Measurements from ENCODE around the gene FCHO2. TPM values are rescaled to one million over a fixed set of nuclear protein-coding genes. Genes with fewer than 3 reads are reported as not detected.

Gene FCHO2, protein sequence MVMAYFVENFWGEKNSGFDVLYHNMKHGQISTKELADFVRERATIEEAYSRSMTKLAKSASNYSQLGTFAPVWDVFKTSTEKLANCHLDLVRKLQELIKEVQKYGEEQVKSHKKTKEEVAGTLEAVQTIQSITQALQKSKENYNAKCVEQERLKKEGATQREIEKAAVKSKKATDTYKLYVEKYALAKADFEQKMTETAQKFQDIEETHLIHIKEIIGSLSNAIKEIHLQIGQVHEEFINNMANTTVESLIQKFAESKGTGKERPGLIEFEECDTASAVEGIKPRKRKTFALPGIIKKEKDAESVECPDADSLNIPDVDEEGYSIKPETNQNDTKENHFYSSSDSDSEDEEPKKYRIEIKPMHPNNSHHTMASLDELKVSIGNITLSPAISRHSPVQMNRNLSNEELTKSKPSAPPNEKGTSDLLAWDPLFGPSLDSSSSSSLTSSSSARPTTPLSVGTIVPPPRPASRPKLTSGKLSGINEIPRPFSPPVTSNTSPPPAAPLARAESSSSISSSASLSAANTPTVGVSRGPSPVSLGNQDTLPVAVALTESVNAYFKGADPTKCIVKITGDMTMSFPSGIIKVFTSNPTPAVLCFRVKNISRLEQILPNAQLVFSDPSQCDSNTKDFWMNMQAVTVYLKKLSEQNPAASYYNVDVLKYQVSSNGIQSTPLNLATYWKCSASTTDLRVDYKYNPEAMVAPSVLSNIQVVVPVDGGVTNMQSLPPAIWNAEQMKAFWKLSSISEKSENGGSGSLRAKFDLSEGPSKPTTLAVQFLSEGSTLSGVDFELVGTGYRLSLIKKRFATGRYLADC
- total RNA-seq (2021; fragmentation: NEBNext Ultra II Directional; extraction: Animal tissue kit (Norgen Biotek cat#: 25700)), result 13.8 and 15.7 TPM in 2 replicates
- polyA plus RNA-seq (2011; rRNA removed), result 4.3 and 5.9 TPM in 2 replicates
- 3.8 TPM for polyA plus RNA-seq (2011; cell fraction: cytosol; rRNA removed)
- polyA plus RNA-seq (2011; cell fraction: nucleus; rRNA removed), result 8.5 TPM
- 5.0 to 6.4 TPM (median 5.6 TPM) in 4 replicates for polyA plus RNA-seq (2012, experiment 1 of 2)
- polyA plus RNA-seq (2012, experiment 2 of 2), result 0.41 TPM
- 6.3 TPM for polyA plus RNA-seq (2013, experiment 1 of 2)
- polyA plus RNA-seq (2013, experiment 2 of 2), result 6.0 TPM
- 17.8 and 21.3 TPM in 2 replicates for polyA minus RNA-seq (2011; rRNA and poly(A)+ RNA removed)
- 8.5 TPM for polyA minus RNA-seq (2011; cell fraction: cytosol; rRNA and poly(A)+ RNA removed)
- 18.8 TPM for polyA minus RNA-seq (2011; cell fraction: nucleus; rRNA and poly(A)+ RNA removed)
- long read RNA-seq, experiment 1, partial matches to known transcripts, result 1 of 4 reads
- long read RNA-seq, experiment 1, other reads (novel, unspliced or antisense), result 3 of 4 reads
- long read RNA-seq, experiment 2, partial matches to known transcripts, result 2 of 2 reads
- long read RNA-seq, experiment 2, other reads (novel, unspliced or antisense), result 0 of 2 reads

GRCh38 chr5:72955768-72956323, at the start of gene FCHO2:
FCHO2 (plus strand) TSS chr5:72956041; CDS start chr5:72956097, 56 bp downstream.
- ChIA-PET CTCF (ENCODE audit: partially characterized antibody) (interaction anchor here (0.9 to 1.4 kb wide), 8 partner anchors 9 to 273 kb away, joined by 3 to 4 read pairs (median 3); no protein-coding TSS in a partner anchor), POLR2A (ENCODE audit: partially characterized antibody) (interaction anchor here (0.8 to 2.0 kb wide), 11 partner anchors 10 to 319 kb away, joined by 3 to 5 read pairs (median 3); no protein-coding TSS in a partner anchor)
- peak within 1 kb of the TSS; percentile 81 to 88 for H3K4me2 ChIP-seq (ENCODE audit: insufficient read depth in 1 of 2, low read depth in 2 of 2, low read length in 2 of 2)
- H2BK20ac ChIP-seq (ENCODE audit: low read length), result peak within 1 kb of the TSS; percentile 77; the same call in 1 of the 2 replicates
- no peaks in the 10 kb centered on the region; a peak in 1 of 7 replicates for H3K27me3 ChIP-seq (replicated peaks in 1 of 4; ENCODE audit: control insufficient read depth in 3 of 4, extremely low read depth in 1 of 4, insufficient read depth in 3 of 4, low read length in 3 of 4)
- DNase-seq (ENCODE audit: low read depth in 1 of 2, low spot score in 2 of 2) (peak; percentile 87 to 99), FAIRE-seq (no peak)
- peak within 1 kb of the TSS; percentile 86 for H3K56ac ChIP-seq (replicated peaks; ENCODE audit: insufficient read length, low read depth, low read length)
- no peak within 1 kb of the TSS for H3K4ac ChIP-seq (replicated peaks; ENCODE audit: insufficient read length, low read depth, low read length)
- peaks cover 0 to 22% of the 10 kb centered on the region in 2 experiments; a peak in 2 of 4 replicates for H3K79me2 ChIP-seq (ENCODE audit: control insufficient read depth in 1 of 2, insufficient read depth in 2 of 2, low read length in 2 of 2)
- peaks cover 0 to 8% (median 2%) of the 10 kb centered on the region in 4 experiments; a peak in 3 of 7 replicates for H3K4me1 ChIP-seq (replicated peaks in 1 of 4; ENCODE audit: control insufficient read depth in 3 of 4, insufficient read depth in 4 of 4, low read length in 3 of 4)
- peak within 1 kb of the TSS; percentile 79 for H4K91ac ChIP-seq (replicated peaks; ENCODE audit: insufficient read length, low read length)
- no peak within 1 kb of the TSS for H3K23ac ChIP-seq (ENCODE audit: insufficient read length)
- H3K4me3 ChIP-seq (ENCODE audit: extremely low read depth in 1 of 4, insufficient read depth in 2 of 4, low read depth in 3 of 4, low read length in 4 of 4), result peak within 1 kb of the TSS; percentile 68 to 83 (median 78)
- no peaks in the 10 kb centered on the region for H4K20me1 ChIP-seq (replicated peaks in 1 of 2; ENCODE audit: control insufficient read depth in 1 of 2, insufficient read depth in 2 of 2, low read length in 2 of 2)
- H3K9ac ChIP-seq (replicated peaks in 1 of 4; ENCODE audit: extremely low read depth in 1 of 4, low read depth in 3 of 4, low read length in 3 of 4), result peak within 1 kb of the TSS; percentile 58 to 87 (median 70)
- no peak within 1 kb of the TSS for H3K14ac ChIP-seq (ENCODE audit: insufficient read length)
- H3K27ac ChIP-seq (ENCODE audit: low read depth, low read length), result peak within 1 kb of the TSS; percentile 46; the same call in 1 of the 2 replicates
- 0 out of 2 replicates have a peak within 1 kb of the TSS, but pooled peaks have one; percentile 96 for H2BK15ac ChIP-seq (ENCODE audit: low read length)
- peaks cover 5% of the 10 kb centered on the region for H3K23me2 ChIP-seq (ENCODE audit: low read depth, low read length)
- H2BK5ac ChIP-seq (ENCODE audit: low read depth, low read length), result peak within 1 kb of the TSS; percentile 90
- H4K8ac ChIP-seq (ENCODE audit: extremely low read depth, insufficient read depth, low read length), result peak within 1 kb of the TSS; percentile 96
- no peak within 1 kb of the TSS for H2AK5ac ChIP-seq (ENCODE audit: low read depth, low read length)
- peak within 1 kb of the TSS; percentile 97 for H3K18ac ChIP-seq (ENCODE audit: extremely low read depth, low read length)
- H3K9me3 ChIP-seq (ENCODE audit: insufficient read depth in 2 of 2, low read depth in 1 of 2, low read length in 1 of 2), result no peaks in the 10 kb centered on the region
- WGBS, 2 experiments (ENCODE audit: extremely low coverage in 1 of 2, insufficient coverage in 1 of 2, insufficient read length in 1 of 2, insufficient replicate concordance in 2 of 2, low coverage in 1 of 2, low lambda C conversion rate in 2 of 2, missing lambda C conversion rate in 1 of 2), result 2% methylated on average over 20 of the region's 64 CpGs; no CpG with 5 or more reads in 1 of the 2 experiments
- peak within 1 kb of the TSS; percentile 98 for H2BK12ac ChIP-seq (ENCODE audit: low read depth, low read length)
- H3K36me3 ChIP-seq (ENCODE audit: control insufficient read depth in 2 of 4, insufficient read depth in 4 of 4, low read length in 3 of 4), result no peaks in the 10 kb centered on the region
- no peaks in the 10 kb centered on the region for H3K79me1 ChIP-seq (ENCODE audit: low read depth, low read length)
- H4K5ac ChIP-seq (ENCODE audit: insufficient read length, low read depth, low read length), result peak within 1 kb of the TSS; percentile 87
- peak within 1 kb of the TSS; percentile 88 for H2AFZ ChIP-seq (ENCODE audit: low read length)
- no peak within 1 kb of the TSS for H2BK120ac ChIP-seq (replicated peaks; ENCODE audit: low read depth, low read length)
- no peak for TF ChIP-seq KDM1A (IDR thresholded peaks at IDR 0.05; ENCODE audit: borderline replicate concordance, low read length)
- TF ChIP-seq, protein P1, sequence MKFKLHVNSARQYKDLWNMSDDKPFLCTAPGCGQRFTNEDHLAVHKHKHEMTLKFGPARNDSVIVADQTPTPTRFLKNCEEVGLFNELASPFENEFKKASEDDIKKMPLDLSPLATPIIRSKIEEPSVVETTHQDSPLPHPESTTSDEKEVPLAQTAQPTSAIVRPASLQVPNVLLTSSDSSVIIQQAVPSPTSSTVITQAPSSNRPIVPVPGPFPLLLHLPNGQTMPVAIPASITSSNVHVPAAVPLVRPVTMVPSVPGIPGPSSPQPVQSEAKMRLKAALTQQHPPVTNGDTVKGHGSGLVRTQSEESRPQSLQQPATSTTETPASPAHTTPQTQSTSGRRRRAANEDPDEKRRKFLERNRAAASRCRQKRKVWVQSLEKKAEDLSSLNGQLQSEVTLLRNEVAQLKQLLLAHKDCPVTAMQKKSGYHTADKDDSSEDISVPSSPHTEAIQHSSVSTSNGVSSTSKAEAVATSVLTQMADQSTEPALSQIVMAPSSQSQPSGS (IDR thresholded peaks at IDR 0.05; ENCODE audit: low read length), result no peak
- TF ChIP-seq ASH2L (IDR thresholded peaks at IDR 0.05; ENCODE audit: low read length), result peak; percentile 96
- no peak for TF ChIP-seq SRF (IDR thresholded peaks at IDR 0.05; ENCODE audit: low read depth, low read length)
